Right lobe of liver (tissue), 4 donors: Measurements from ENCODE around the gene GCC2.

ENCODE experiments used
- POLR2A ChIP-seq: fragments of 450-650 bp; IDR thresholded peaks from one replicate; pipeline ENCODE4 v1.6.1; 2017; ENCODE audit warnings: antibody characterized with exemption, mild to moderate bottlenecking
- TF ChIP-seq, protein P1 (sequence below), 4 donors: fragments of 200-600 bp in 3 of 4; fragments of 450-650 bp in 1 of 4; IDR thresholded peaks; one replicate each; pipeline versions ENCODE4 v1.5.1 to v1.8.0; 2016 to 2022; ENCODE audit warnings: antibody characterized with exemption in 4 of 4, mild to moderate bottlenecking in 2 of 4
- donor health status: DM: no; HTN: no; CAD: no.
- donor health status: DM: no; HTN: no; CAD: no.
- donor health status: DM: no; HTN: yes; CAD: no.

DNA sequence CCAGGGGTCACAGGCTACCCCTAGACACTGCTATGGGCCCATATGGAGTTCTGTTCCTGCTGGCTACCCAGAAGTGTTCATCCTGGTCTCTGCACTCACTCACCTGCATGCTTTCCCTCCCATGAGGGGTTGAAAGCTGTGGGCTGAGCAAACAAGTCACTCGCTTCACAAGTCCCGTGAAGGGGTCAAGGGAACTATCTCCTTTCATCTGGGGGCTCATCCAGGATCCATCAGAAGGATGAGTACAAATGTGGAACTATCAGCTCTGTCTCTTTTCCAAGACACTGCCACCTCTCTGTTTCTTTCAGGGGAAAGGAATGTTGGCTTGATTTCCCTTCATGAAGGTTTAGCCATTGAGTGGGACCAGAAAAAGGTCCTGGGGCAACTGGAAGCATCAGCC lies 49.5 kb upstream of the GCC2 start:
- TF ChIP-seq POLR2A = no peak
- TF ChIP-seq, protein P1, sequence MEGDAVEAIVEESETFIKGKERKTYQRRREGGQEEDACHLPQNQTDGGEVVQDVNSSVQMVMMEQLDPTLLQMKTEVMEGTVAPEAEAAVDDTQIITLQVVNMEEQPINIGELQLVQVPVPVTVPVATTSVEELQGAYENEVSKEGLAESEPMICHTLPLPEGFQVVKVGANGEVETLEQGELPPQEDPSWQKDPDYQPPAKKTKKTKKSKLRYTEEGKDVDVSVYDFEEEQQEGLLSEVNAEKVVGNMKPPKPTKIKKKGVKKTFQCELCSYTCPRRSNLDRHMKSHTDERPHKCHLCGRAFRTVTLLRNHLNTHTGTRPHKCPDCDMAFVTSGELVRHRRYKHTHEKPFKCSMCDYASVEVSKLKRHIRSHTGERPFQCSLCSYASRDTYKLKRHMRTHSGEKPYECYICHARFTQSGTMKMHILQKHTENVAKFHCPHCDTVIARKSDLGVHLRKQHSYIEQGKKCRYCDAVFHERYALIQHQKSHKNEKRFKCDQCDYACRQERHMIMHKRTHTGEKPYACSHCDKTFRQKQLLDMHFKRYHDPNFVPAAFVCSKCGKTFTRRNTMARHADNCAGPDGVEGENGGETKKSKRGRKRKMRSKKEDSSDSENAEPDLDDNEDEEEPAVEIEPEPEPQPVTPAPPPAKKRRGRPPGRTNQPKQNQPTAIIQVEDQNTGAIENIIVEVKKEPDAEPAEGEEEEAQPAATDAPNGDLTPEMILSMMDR (IDR thresholded peaks at IDR 0.05) = no peak
